Ishikawa (cell line): ENCODE results near the gene C9orf85.

ENCODE experiments used
- CEBPB ChIP-seq: IDR thresholded peaks from 2 replicates; pipeline ENCODE4 v1.6.1; 2012
- CREB1 ChIP-seq: IDR thresholded peaks from 2 replicates; pipeline ENCODE4 v1.6.1; 2012; ENCODE audit warnings: low read depth
- EGR1 ChIP-seq: IDR thresholded peaks from 2 replicates; pipeline ENCODE4 v1.6.1; 2012
- EP300 ChIP-seq: IDR thresholded peaks from 2 replicates; pipeline ENCODE4 v1.6.1; 2012; ENCODE audit warnings: borderline replicate concordance
- FOXM1 ChIP-seq: IDR thresholded peaks from 2 replicates; pipeline ENCODE4 v1.6.1; 2012; ENCODE audit warnings: low read depth, borderline replicate concordance
- MAX ChIP-seq: IDR thresholded peaks from 2 replicates; pipeline ENCODE4 v1.6.1; 2012
- NFIC ChIP-seq: IDR thresholded peaks from 2 replicates; pipeline ENCODE4 v1.6.1; 2012
- RAD21 ChIP-seq: IDR thresholded peaks from 2 replicates; pipeline ENCODE4 v1.6.1; 2012; ENCODE audit warnings: low read depth
- TAF1 ChIP-seq: IDR thresholded peaks from 2 replicates; pipeline ENCODE4 v1.6.1; 2012; ENCODE audit warnings: low read depth, mild to moderate bottlenecking
- TCF12 ChIP-seq: IDR thresholded peaks from 2 replicates; pipeline ENCODE4 v1.6.1; 2012; ENCODE audit warnings: low read depth
- TEAD4 ChIP-seq: IDR thresholded peaks from 2 replicates; pipeline ENCODE4 v1.6.1; 2012
- YY1 ChIP-seq: IDR thresholded peaks from 2 replicates; pipeline ENCODE4 v1.6.1; 2012; ENCODE audit warnings: low read depth
- ZBTB7A ChIP-seq: IDR thresholded peaks from 2 replicates; pipeline ENCODE4 v1.6.1; 2012; ENCODE audit warnings: low read depth
- TF ChIP-seq, protein P1 (sequence below): IDR thresholded peaks from 2 replicates; pipeline ENCODE4 v1.6.1; 2012
- TF ChIP-seq, protein P2 (sequence below): IDR thresholded peaks from 2 replicates; pipeline ENCODE4 v1.6.1; 2012; ENCODE audit warnings: low read depth, mild to moderate bottlenecking

Gene C9orf85

GRCh38 chr9:71916834-71917534 is 5.5 kb downstream of the C9orf85 start:
- TF ChIP-seq, protein P1, sequence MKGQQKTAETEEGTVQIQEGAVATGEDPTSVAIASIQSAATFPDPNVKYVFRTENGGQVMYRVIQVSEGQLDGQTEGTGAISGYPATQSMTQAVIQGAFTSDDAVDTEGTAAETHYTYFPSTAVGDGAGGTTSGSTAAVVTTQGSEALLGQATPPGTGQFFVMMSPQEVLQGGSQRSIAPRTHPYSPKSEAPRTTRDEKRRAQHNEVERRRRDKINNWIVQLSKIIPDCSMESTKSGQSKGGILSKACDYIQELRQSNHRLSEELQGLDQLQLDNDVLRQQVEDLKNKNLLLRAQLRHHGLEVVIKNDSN, result no peak
- TF ChIP-seq CEBPB (no peak), TAF1 (no peak), TEAD4 (no peak), CREB1 (no peak), NFIC (no peak), YY1 (no peak)

- TF ChIP-seq CEBPB (no peak), EP300 (no peak), NFIC (no peak), EGR1 (no peak), TAF1 (no peak), RAD21 (no peak), TCF12 (no peak), FOXM1 (no peak), CREB1 (no peak)
- TF ChIP-seq, protein P1, result no peak
- TF ChIP-seq, protein P2, sequence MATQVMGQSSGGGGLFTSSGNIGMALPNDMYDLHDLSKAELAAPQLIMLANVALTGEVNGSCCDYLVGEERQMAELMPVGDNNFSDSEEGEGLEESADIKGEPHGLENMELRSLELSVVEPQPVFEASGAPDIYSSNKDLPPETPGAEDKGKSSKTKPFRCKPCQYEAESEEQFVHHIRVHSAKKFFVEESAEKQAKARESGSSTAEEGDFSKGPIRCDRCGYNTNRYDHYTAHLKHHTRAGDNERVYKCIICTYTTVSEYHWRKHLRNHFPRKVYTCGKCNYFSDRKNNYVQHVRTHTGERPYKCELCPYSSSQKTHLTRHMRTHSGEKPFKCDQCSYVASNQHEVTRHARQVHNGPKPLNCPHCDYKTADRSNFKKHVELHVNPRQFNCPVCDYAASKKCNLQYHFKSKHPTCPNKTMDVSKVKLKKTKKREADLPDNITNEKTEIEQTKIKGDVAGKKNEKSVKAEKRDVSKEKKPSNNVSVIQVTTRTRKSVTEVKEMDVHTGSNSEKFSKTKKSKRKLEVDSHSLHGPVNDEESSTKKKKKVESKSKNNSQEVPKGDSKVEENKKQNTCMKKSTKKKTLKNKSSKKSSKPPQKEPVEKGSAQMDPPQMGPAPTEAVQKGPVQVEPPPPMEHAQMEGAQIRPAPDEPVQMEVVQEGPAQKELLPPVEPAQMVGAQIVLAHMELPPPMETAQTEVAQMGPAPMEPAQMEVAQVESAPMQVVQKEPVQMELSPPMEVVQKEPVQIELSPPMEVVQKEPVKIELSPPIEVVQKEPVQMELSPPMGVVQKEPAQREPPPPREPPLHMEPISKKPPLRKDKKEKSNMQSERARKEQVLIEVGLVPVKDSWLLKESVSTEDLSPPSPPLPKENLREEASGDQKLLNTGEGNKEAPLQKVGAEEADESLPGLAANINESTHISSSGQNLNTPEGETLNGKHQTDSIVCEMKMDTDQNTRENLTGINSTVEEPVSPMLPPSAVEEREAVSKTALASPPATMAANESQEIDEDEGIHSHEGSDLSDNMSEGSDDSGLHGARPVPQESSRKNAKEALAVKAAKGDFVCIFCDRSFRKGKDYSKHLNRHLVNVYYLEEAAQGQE, result no peak
Measured at GRCh38 chr9:71918419-71918818, 7.0 kb downstream of the C9orf85 start.

DNA sequence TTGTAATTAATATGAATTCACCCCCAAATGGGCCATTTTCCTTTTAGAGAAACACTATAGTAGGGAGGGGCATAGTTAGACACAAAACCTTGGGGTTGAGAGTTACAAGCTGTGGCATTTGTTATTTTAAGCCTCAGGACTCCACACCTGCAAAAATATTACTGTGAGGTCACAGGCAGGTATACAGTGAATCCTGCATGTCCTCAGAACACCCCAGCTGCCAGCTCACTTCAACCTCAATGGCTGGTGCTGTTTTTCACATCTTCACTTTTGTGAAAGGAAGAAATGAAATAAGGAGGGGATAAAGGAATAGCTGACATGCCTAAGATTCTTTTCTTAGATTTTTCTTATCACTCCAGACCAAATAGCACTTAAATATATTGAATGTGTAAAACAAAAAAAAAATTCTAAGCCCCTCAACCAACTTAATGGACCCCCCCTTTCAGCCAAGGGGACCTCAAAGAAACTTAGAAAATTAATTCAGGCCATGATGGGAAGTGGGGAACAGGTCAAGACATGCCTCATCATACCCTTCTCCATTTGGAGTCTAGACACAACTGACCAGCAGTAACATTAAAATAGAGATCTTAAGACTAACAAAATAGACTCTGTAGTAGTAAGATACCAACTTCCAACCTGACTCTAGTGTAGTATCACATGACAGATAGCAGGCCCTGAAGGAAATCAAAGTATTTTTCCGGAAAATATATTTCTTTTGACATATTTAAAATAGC is 9.2 kb downstream of the C9orf85 start:
- TF ChIP-seq, protein P2, result no peak
- TF ChIP-seq MAX (no peak), RAD21 (no peak), TAF1 (no peak), TEAD4 (no peak), CEBPB (no peak), EP300 (no peak), EGR1 (no peak), CREB1 (no peak), YY1 (no peak), FOXM1 (no peak), TCF12 (no peak), ZBTB7A (no peak), NFIC (no peak)
- TF ChIP-seq, protein P1, result no peak

- TF ChIP-seq FOXM1, result no peak
- TF ChIP-seq EGR1, result no peak
- TF ChIP-seq TEAD4, result no peak
- no peak for TF ChIP-seq TAF1
Measured at GRCh38 chr9:71921190-71921814, 9.9 kb downstream of the C9orf85 start.

DNA sequence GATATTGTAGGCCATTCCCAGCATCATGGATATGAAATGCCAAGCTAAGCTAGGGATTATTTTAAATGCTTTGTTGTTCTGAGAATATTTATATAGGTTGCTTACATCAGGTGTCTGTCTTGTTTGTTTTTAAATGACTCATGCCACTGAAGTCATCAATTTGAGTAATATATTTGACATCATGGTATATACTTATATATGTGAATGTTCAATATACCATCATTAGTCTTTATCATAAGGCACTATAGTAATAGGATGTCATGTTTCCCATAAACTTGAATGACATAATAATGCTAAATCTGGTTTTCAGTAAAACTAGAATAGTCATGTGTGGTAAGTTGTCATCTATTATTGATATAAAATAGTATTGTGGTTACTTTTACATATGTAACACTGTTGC is 13.1 kb downstream of the C9orf85 start:
- TF ChIP-seq RAD21 (no peak), EP300 (no peak), TEAD4 (no peak), MAX (no peak), CEBPB (no peak), TAF1 (no peak)

DNA sequence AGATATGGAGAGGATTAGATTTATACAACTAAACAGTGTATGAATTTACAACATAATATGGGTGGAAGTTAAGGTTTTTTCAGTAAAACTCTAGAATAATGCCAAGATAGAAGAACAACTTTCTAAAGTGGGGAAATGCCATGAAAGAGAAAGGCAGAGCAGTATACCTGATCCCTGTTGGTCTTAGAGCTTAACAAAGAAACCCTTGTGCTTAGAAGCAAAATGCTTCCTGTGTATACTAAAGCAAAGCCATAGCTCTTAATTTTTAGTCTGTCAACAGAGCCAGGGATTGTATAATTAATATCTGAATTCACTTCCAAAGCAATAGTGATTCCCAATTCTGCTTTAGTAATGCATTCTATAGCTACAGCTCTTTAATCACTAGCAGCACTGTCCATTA is 14.4 kb downstream of the C9orf85 start:
- TF ChIP-seq EGR1, result no peak
- no peak for TF ChIP-seq CREB1
- TF ChIP-seq MAX, result no peak
- TF ChIP-seq NFIC, result no peak
- TF ChIP-seq YY1, result no peak
- TF ChIP-seq TAF1, result no peak
- no peak for TF ChIP-seq RAD21
- TF ChIP-seq, protein P1, result no peak
